Measurements from ENCODE around the gene SH2D3C. TPM values are rescaled to one million over a fixed set of nuclear protein-coding genes. Genes with fewer than 3 reads are reported as not detected.

The SH2D3C gene
- total RNA-seq, 2 donors from 2014 or later = 23.9 to 29.1 TPM

Other genes starting within 250 kb of the SH2D3C start
- 1 to 10 TPM; 4.0 to 8.1 TPM for gene STXBP1, start 166.4 kb downstream of the SH2D3C start, total RNA-seq
- gene CFAP157, start 71.7 kb downstream of the SH2D3C start, total RNA-seq = not detected
- 10 to 100 TPM; 12.8 to 17.6 TPM for gene PTRH1, start 63.0 kb downstream of the SH2D3C start, total RNA-seq
- gene TTC16, start 62.6 kb downstream of the SH2D3C start, total RNA-seq = 1 to 10 TPM; 3.8 to 8.1 TPM
- 10 to 100 TPM; 20.4 to 31.9 TPM for gene TOR2A, start 43.4 kb downstream of the SH2D3C start, total RNA-seq
- gene CDK9, start 7.4 kb upstream of the SH2D3C start, total RNA-seq = 100 to 1,000 TPM; 119 to 132 TPM
- 100 to 1,000 TPM in 1 of 2 donors, 10 to 100 TPM in 1; 96.0 to 150 TPM for gene FPGS, start 24.2 kb upstream of the SH2D3C start, total RNA-seq
- gene ENG, start 76.0 kb upstream of the SH2D3C start, total RNA-seq = 10 to 100 TPM; 12.7 to 34.1 TPM
- gene AK1, start 99.0 kb upstream of the SH2D3C start, total RNA-seq = 10 to 100 TPM; 11.5 to 13.0 TPM
- 10 to 100 TPM; 53.4 to 67.2 TPM for gene ST6GALNAC6, start 120.9 kb upstream of the SH2D3C start, total RNA-seq
- gene ST6GALNAC4, start 138.4 kb upstream of the SH2D3C start, total RNA-seq = 10 to 100 TPM; 17.5 to 44.5 TPM
- 1 to 10 TPM; 2.7 to 3.7 TPM for gene PIP5KL1, start 152.1 kb upstream of the SH2D3C start, total RNA-seq
- gene DPM2, start 159.2 kb upstream of the SH2D3C start, total RNA-seq = 10 to 100 TPM; 47.9 to 74.4 TPM
- 10 to 100 TPM in 1 of 2 donors, 1 to 10 TPM in 1; 8.2 to 16.4 TPM for gene EEIG1, start 202.3 kb upstream of the SH2D3C start, total RNA-seq